ENCODE measurements around the gene SLC35B4.

Gene SLC35B4

GRCh38 chr7:134293002-134293740, 23.6 kb downstream of the SLC35B4 start:
- DNase-seq (ENCODE audit: low read depth in 2 of 2): no peak

DNA sequence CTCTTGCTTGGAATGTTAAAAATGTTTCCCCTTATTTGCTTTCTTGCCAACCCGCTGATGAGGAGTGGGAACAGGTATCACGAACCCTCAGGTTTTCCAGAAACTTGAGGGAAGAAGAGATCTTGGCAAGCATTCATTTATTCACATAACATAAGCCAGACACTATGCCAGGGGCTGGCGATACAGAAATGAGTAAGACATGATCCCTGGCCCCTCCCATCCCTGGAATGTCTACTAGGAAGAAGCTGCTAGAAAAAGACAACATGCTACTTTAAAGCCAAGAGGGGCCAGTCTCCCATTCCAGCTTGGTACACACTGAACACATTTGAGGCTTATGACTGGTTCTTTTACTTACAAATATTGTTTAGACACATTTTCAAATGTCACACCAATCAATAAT, 26.4 kb downstream of the SLC35B4 start:
- no peak for DNase-seq (ENCODE audit: low read depth in 2 of 2)

- no peak for DNase-seq (ENCODE audit: low read depth in 2 of 2)
These were observed 26.9 kb downstream of the SLC35B4 start for GRCh38 chr7:134289841-134290240.

- DNase-seq (ENCODE audit: low read depth in 2 of 2): no peak
These were observed 27.3 kb downstream of the SLC35B4 start for GRCh38 chr7:134289423-134289822.

DNA sequence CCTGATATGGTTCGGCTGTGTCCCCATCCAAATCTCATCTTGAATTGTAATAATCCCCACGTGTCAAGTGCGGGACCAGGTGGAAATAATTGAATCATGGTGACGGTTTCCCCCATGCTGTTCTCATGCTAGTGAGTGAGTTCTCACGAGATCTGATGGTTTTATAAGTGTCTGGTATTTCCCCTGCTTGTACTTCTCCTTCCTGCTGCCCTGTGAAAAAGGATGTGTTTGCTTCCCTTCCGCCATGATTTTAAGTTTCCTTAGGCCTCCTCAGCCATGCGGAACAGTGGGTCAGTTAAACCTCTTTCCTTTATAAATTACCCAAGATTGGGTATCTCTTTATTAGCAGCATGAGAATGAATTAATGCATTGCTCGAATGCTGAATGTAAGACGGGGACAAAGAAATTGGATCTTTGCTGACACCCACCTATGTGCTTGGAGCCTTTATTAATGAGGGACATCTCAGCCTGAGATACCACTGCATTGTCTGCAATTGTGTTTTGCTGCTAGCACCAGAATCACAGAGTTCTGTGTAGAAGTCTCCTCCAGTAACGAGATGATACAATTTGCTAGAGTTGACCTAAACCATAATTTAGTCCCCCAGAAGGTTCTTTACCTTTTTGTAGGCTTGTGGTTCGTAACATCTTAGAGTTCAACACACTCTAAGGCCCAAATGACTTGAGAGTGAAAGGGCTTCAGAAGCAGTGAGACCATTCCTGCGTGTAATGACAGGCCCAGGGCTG, 28.6 kb downstream of the SLC35B4 start:
- DNase-seq (ENCODE audit: low read depth in 2 of 2): no peak

DNA sequence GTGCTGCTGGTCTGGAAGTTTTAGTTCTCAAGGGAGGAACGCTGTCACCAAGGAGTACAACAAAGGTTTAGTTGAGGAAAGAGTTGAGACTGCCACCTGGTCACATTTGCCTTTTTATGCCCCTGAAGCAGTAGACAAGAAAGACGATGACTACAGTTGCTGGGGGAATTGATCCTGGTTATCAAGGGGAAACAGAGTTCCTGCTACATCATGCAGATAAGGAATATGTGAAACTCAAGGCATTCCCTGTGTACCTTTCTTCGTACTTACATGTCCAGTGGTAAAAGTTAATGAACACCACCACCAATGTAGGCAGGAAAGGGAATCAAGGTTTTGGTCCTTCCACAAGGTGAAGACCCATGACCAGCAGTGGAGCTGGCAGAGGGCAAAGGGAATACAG, 31.8 kb downstream of the SLC35B4 start:
- no peak for DNase-seq (ENCODE audit: low read depth in 2 of 2)

GRCh38 chr7:134284011-134284410, 32.7 kb downstream of the SLC35B4 start:
- no peak for DNase-seq (ENCODE audit: low read depth in 2 of 2)

DNA sequence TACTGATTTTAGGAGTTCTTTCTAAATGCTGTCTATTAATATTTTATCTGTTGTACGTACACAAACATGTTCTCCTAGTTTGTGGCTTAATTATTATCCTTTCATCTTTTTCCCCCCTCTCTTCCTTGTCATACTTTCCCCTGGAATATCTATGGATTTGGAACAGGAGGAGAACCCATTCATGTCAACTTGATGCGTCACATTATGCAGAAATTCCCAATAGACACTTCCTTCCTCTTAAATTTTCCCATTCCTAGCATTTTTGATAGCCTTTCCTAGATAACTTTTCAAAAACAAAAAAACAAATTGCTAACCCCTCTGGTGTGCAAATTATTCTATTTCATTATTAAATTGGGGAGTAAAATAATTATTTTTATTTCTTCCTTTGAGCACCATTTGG, 36.2 kb downstream of the SLC35B4 start:
- no peak for DNase-seq (ENCODE audit: low read depth in 2 of 2)

DNA sequence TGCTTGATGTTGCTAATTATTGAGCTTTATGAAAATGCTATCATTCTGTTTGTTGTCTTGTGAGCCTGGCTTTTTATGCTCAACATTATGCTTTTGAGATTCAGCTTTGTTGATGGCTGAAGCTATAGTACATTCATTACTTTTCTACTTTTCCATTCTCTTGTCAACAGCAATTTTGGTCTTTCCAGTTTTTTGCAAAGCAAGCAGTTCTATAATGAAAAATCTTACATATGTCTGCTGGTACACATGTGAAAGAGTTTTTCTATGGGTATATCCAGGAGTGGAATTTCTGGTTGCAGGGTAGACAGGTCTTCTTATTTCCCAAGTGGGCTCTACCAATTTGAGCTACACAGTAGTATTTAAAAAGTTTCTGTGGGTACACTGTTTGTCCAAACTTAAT, 36.8 kb downstream of the SLC35B4 start:
- no peak for DNase-seq (ENCODE audit: low read depth in 2 of 2)

- DNase-seq (ENCODE audit: low read depth in 2 of 2): no peak
These were observed 37.4 kb downstream of the SLC35B4 start for GRCh38 chr7:134279336-134279735.

DNA sequence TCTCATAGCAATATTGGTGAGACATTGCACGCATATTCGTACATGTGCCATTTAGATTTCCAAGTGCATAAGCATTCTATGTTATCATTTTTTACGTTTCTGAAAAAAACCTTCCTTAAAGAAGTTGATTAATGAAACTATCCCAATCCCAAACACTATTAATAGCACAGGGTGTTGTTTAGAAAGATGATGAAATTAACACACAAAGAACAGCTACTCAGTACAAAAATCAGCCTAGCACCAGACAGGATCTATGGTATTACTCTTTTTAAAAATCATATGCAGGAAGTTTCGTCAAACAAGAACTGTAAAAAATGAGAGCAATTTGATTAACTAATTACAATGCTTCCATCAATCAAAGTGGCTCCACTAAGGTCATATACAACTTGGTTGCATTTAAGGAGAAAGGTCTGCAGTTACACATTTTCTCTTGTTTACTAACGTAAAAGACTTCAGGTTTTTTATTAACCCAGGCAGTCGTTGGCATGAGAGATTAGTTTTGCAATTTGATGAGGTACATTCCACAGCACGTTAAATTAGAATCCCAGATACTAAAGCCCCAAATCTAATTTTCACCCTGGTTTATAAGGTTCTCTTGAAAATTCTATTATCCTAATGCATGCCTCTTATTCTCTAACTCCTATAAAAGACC, 38.1 kb downstream of the SLC35B4 start:
- no peak for DNase-seq (ENCODE audit: low read depth in 2 of 2)

GRCh38 chr7:134276951-134277350, 39.8 kb downstream of the SLC35B4 start:
- no peak for DNase-seq (ENCODE audit: low read depth in 2 of 2)

GRCh38 chr7:134262322-134262721, 54.4 kb downstream of the SLC35B4 start:
- no peak for DNase-seq (ENCODE audit: low read depth in 2 of 2)

GRCh38 chr7:134255814-134256213, 60.9 kb downstream of the SLC35B4 start:
- no peak for DNase-seq (ENCODE audit: low read depth in 2 of 2)

DNA sequence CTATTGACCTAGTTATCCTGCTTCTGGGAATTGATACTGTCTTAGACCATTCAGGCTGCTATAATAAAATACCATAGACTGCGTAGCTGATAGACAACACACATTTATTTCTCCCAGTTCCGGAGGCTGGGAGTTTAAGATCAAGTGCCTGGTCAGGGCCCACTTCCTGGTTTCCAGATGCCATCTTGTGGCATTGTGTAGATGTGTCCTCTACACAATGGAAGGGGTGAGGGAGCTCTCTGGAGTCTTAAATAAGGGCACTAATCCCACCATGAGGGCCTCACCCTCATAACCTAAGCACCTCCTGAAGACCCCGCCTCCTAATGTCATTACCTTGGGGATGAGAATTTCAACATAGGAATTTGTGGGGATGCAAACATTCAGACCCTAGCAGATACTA, 62.4 kb downstream of the SLC35B4 start:
- DNase-seq (ENCODE audit: low read depth in 2 of 2): no peak

- no peak for DNase-seq (ENCODE audit: low read depth in 2 of 2)
These were observed 68.5 kb downstream of the SLC35B4 start for GRCh38 chr7:134248196-134248595.

GRCh38 chr7:134246761-134247160, 70.0 kb downstream of the SLC35B4 start:
- no peak for DNase-seq (ENCODE audit: low read depth in 2 of 2)

- no peak for DNase-seq (ENCODE audit: low read depth in 2 of 2)
These were observed 70.4 kb downstream of the SLC35B4 start for GRCh38 chr7:134246347-134246746.

- no peak for DNase-seq (ENCODE audit: low read depth in 2 of 2)
These were observed 71.5 kb downstream of the SLC35B4 start for GRCh38 chr7:134245253-134245652.

All from stimulated activated CD8-positive, alpha-beta memory T cell treated with anti-CD3 and anti-CD28 coated beads, Interleukin-7, amount 100 ng/mL, for 4 hours (primary cell).